HG03135 (cell line): ENCODE results near the gene SYNCRIP.
"Not testable (repeated sequence)": the region's sequence is repeated elsewhere in the genome, so short reads cannot be mapped to it uniquely, and the experiment has no call there.

ENCODE experiments used
- ATAC-seq: cut with Tn5 transposase; IDR thresholded peaks from one replicate; pipeline ENCODE4 v1.9.1; 2021; ENCODE audit warnings: mild to moderate bottlenecking, moderate library complexity; ENCODE audit not compliant: unreplicated experiment

Gene SYNCRIP

GRCh38 chr6:85642774-85643536 lies at the start of gene SYNCRIP:
Gene SYNCRIP, minus strand, starts transcription at chr6:85642886. Its CDS starts 1,447 bp downstream, at chr6:85641439.
- peak; percentile 74 for ATAC-seq

DNA sequence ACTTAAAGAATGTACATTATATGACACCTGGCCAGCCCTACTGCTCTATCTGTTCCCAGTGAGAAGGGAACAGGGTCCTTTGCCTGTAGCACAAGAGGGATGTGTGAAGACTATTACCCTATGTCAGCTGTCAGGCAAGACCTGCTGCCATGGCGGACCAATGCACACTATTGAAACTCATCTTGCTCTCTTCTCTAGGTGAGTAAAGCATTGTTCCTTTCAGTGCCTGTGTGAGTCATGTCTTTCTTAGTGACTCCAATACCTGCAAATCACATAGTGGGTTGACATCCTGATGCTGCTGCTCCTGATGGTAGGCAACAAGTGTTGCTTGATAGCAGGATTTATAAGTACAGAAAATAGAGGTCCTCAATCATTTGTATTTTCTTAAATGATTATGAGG lies 48.8 kb upstream of the SYNCRIP start:
- no peak for ATAC-seq

DNA sequence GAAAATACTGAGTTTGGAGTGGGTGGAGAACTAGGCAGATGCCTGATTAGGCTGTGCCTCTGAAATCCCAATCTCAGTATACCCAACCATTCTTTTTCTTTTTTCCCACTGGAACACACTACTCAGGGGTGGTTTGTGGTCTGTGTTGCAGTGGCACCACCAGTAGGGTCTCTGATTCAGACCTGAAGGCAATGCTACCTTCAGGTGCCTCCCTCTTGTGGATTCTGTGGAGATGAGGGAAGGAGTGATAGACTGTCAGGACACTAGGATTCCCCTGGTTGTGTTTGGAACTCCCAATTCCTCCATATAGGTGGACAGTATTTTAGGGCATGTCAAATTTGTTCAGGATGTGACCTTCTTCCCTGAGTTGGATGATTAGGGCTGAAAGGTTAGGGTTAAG lies 47.4 kb upstream of the SYNCRIP start:
- no peak for ATAC-seq

DNA sequence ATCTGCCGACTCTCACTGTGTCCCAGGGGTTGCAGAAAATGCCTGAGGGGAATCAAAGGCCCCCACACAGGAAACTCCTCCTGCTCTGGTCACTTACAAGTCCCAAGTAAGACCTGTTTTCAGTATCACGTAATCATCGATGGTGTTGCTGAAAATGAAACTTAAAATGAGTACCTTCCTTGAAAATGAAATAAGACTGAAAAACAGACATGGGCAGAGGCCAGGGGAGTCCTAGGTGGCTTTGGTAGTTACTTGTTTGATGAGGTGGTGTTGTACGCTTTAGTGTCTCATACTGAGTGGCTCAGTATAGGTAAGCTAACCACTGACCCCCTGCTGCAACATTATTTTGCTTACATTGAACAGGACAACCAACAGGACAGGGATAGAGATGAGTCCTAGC lies 43.0 kb upstream of the SYNCRIP start:
- peak; percentile 75 for ATAC-seq

DNA sequence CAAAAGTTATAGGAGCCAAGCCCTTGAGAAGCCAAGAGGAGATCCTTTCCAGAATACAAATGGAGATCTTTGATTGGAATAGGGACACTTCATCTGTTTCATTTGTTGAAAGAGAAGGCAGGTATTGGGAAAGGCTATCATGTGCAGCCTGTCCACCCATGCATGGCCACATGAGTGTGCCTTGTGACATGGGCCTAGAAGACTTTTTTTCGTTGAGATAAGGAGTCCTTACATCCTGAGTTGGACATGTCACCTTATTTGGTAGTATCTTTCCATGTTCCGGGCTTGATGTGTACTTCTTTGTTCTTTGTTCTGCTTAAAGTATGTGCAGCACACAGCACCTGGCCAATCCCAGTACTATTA lies 42.1 kb upstream of the SYNCRIP start:
- no peak for ATAC-seq

GRCh38 chr6:85684133-85684808 lies 41.6 kb upstream of the SYNCRIP start:
- no peak for ATAC-seq

DNA sequence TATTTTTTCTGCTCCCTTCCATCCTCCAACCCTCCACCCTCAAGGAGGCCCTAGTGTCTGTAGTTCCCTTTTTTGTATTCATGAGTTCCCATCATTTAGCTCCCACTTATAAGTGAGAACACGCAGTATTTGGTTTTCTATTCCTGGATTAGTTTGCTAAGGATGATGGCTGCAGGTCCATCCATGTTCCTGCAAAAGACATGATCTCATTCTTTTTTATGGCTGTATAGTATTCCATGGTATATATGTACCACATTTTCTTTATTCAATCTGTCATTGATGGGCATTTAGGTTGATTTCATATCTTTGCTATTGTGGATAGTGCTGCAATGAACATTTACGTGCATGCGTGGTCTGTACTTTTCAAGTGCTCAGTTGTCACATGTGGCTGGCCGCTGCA lies 39.2 kb upstream of the SYNCRIP start:
- ATAC-seq: not testable (repeated sequence)

DNA sequence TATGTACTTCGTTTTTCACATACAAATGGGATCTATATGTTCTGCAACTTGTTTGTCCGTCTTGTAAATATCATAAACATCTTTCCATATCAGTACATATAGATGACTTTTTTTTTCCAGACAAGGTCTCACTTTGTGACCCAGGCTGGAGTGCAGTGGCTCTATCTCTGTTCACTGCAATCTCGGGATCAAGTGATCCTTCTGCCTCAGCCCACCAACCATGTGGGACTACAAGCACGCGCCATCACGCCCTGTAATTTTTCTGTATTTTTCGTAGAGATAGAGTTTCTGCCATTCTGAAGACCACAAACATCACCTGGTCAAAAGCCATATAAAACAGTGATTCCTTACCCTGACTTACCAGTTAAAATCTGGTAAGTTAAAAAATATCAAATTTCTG lies 37.7 kb upstream of the SYNCRIP start:
- no peak for ATAC-seq

DNA sequence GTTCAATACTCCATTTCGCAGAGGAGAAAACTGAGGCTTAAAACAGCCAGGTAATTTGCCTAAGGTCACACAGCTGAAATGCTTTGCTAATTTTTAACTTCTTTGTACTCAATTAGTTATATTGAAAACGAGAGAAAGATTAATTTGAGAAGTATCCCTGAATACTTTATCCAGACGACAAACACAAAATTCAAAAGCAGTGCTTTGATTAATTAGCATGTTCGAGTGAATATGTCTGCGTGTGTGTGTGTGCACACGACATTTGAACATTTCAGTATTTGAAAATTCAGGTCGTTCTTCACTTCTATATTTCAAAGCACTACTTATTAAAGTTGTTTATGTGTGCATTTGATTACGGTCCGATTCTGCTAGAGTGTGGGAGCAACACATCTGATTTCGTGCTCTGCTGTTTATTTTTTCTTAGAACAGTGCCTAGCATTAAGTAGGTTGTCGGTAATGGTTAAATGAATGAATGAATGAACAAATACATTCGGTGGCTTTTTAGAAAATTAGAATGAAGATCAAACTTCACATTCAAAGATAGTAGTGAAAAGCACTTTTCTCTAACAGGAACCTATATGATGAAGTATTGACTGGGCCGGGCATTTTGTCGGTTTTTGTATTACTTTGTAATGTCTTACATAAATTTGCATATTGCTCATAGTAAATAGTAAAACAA lies 36.9 kb upstream of the SYNCRIP start:
- ATAC-seq: no peak

GRCh38 chr6:85678602-85679444 lies 36.1 kb upstream of the SYNCRIP start:
- peak; percentile 80 for ATAC-seq

- no peak for ATAC-seq
These were observed 35.4 kb upstream of the SYNCRIP start for GRCh38 chr6:85678026-85678601.

DNA sequence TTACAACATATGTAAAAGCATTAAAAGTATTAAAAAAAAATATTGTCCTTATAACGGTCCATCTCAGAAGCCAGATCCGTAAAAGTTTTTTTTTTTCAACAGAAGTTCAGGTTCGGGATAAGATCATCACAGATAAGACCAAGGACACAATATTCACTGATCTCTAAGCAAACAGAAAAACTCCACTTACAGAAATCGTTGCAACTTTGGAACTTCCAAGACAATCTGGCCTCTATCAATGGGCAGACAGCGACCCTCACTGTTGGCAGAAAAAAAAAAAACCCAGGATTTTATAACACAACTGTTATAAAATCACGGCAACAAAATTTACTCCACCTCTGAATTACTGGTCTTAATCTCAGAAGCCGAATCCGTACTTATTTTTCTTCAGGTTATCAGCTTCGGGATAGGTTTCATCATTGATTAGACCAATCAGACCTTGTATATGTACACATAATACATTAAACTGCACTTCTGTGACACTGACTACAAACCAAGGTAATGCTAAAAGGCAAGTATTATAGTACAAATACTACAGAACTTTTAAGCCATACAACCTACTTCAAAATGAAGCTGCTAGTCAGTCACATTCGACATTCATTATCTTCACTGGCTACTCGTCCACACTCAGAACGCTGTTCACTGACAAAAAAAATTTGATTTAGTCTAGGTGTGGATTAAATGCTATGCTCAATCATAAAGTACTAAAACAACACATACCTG lies 34.7 kb upstream of the SYNCRIP start:
- no peak for ATAC-seq

DNA sequence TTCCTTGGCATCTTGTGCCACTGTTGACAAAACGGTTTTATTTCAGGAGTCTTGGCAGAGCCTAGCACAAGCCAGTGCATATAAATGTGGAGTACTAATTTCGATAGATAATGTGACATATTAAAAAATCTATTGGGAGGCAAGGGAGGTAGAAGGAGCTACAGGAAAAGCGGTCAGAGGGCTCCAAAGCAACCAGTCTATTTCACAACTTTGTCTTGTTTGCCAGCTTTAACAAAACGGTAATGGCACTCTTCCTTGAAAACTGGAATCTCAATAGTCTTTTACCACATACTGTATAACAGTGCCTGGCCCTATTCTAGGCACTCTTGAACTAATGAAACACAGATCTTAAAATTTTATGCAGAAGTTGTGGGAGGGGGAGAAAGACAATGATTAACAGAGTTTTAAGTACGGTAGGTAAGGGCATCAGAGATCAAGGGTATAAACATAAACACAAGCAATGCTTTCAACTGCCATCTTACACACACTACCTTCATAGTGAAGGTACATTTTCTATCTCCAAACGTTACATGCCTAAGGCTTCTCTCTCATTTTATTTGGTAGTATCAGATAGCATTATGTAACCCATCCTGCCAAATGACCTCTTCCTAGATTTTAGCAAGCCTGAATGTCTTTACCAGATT lies 33.5 kb upstream of the SYNCRIP start:
- ATAC-seq: no peak

GRCh38 chr6:85675030-85675819 lies 32.5 kb upstream of the SYNCRIP start:
- ATAC-seq: no peak

- no peak for ATAC-seq
These were observed 31.9 kb upstream of the SYNCRIP start for GRCh38 chr6:85674604-85675003.

GRCh38 chr6:85673198-85674139 lies 30.8 kb upstream of the SYNCRIP start:
- ATAC-seq: no peak

GRCh38 chr6:85672623-85673022 lies 29.9 kb upstream of the SYNCRIP start:
- no peak for ATAC-seq

DNA sequence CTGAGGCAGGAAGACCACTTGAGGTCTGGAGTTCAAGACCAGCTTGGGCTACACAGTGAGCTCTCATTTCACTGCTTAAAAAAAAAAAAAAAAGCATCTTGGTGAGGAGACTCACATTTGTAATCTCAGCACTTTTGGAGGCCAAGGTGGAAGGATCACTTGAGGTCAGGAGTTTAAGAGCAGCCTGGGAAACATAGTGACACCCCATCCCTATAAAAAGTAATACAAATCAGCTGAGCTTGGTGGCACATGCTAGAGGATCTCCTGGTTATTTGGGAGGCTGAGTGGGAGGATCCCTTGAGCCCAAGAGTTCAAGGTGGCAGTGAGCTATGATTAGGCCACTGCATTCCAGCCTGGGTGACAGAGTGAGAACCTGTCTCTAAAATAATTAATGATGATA lies 29.4 kb upstream of the SYNCRIP start:
- no peak for ATAC-seq
